HG03571 (cell line): Measurements from ENCODE around the gene GALNT10.

Source experiments
- ATAC-seq: cut with Tn5 transposase; IDR thresholded peaks from one replicate; pipeline ENCODE4 v1.9.1; 2021; ENCODE audit not compliant: unreplicated experiment

Gene GALNT10

DNA sequence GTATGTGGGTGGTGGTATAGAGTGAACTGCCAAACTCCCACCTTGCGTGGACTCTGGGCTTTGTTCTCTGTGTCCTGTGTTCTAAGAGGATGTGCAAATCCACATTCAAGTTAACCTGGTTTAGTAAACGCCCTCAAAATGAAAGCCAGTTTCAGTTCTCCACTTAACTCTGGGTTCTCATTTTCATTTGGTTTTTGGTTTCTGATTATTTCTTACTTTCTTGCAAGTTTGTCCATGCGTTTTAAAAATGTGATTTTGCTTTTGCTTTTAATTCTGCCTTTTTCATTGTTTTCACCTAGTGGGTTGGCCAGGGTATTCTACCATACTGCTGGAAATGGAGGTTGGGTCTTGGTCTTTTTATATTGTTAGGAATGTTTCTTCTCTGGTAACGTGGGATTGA lies 38.2 kb downstream of the GALNT10 start:
- peak; percentile 91 for ATAC-seq

DNA sequence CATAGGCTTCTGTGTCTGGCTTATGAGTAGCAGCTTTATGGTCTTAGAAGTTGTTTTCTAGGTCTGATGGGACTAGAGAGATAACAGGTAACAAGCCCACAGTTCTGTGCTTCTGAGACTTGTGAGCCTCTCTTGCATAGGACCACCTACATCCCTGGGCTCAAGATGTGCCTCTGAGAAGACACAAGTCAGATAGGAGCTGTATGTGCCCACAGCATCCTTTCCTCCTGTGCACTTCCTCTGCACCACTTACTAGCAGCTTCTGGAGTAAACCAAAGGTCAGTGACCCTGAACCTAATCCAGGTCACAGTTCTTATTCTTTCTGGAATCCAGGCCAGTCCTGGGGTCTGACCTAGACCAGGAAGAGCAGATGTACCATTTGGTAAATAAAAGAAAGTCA lies 40.0 kb downstream of the GALNT10 start:
- no peak for ATAC-seq

- no peak for ATAC-seq
These were observed 44.0 kb downstream of the GALNT10 start for GRCh38 chr5:154234551-154234950.

GRCh38 chr5:154236011-154236410 lies 45.5 kb downstream of the GALNT10 start:
- no peak for ATAC-seq

- ATAC-seq: no peak
These were observed 46.2 kb downstream of the GALNT10 start for GRCh38 chr5:154236536-154237375.

- ATAC-seq: no peak
These were observed 46.8 kb downstream of the GALNT10 start for GRCh38 chr5:154237376-154237743.

DNA sequence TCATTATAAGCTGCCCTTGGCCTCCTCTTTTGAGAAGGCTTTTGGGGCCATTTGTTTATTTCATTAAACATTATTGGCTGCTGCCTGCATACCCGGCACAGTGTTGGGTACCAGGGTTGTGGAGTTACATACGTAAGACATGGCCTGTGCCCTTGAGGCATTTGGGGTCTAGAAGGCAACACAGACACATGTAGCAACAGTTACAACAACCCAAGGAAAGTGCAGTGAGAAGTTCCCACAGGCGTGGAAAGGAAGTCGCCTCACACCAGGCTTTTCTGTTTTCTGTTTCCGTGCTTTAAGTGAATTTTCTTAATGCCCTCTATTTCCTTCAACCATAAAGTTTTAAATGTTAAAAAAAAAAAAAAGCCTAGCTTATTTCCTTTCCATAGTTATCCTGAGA lies 47.4 kb downstream of the GALNT10 start:
- no peak for ATAC-seq

- ATAC-seq: peak; percentile 53
These were observed 48.4 kb downstream of the GALNT10 start for GRCh38 chr5:154238776-154239481.

DNA sequence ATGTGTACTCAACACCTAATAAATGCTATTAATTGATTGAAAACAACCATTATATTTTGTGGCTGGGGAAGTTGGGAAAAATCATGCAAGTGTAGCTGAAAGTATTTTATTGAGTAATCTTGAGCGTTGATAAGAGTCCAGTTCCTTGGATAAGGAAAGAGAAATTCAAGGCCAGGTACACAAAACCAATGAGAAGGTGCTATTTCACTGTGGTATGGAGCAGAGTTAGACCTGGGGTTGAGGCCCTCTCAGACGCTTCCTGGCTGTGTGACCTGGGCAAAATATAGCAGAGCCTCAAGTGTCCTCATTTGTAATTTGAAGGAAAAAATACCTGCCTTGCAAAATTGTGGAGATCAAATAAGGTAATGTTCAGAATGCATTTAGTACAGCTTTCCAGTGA lies 50.1 kb downstream of the GALNT10 start:
- ATAC-seq: no peak

GRCh38 chr5:154241021-154241420 lies 50.5 kb downstream of the GALNT10 start:
- no peak for ATAC-seq

GRCh38 chr5:154242442-154242841 lies 51.9 kb downstream of the GALNT10 start:
- ATAC-seq: no peak

GRCh38 chr5:154242964-154243376 lies 52.4 kb downstream of the GALNT10 start:
- no peak for ATAC-seq

DNA sequence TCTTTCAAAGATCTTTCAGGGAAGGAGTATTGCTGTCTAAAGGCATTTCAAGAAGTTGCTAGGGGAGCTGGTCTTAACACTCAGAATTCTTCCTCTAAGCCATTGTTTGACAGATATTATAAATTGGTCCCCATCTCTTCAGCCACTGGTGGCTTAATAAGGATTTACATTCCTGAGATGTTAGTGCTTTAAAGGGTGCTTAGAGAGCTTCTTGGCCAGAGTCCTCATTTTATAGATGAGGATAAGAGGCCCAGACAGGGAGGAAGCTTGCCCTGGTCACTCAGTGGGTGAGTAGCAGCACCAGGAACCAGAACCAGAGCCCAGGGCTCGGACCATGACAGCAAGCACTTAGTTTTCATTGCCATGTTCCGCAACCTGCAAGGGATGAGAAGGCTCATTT lies 53.2 kb downstream of the GALNT10 start:
- ATAC-seq: no peak

DNA sequence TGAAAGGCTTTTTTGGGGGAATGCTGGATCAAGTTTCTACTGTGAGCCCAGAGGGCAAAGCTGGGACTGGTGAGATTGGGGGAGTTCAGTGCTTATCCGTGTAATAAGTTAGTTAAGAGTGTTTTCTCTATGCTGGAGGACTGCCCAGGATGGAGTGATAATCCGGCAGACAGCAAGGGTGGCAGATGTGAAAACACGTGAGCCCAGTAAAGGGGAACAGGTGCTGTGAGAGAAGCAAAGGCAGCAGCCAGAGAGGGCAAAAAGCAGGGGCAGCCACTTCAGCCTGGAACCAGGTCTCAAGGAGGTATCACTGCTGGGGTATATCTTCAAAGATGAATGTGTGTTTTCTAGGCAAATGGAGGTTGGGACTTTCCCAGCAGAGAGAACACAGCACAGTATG lies 53.9 kb downstream of the GALNT10 start:
- ATAC-seq: no peak

DNA sequence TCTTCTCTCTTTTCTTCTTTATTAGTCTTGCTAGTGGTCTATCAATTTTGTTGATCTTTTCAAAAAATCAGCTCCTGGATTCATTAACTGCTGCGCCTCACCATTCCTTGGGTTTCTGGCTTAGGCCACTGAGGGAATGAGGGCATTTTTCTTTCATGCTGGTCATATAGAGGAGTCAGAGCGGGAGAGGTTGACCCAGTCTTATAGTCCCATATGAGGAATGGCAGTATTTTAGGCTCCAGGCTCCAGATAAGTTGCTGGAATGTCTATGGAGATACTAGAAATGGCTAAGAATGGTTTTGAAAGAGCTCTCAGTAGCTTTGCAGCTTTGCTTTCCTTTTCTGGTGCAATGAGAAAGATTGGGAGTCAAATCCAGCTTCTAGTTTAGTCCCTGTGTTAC lies 58.2 kb downstream of the GALNT10 start:
- ATAC-seq: no peak

GRCh38 chr5:154249826-154250225 lies 59.3 kb downstream of the GALNT10 start:
- ATAC-seq: no peak

DNA sequence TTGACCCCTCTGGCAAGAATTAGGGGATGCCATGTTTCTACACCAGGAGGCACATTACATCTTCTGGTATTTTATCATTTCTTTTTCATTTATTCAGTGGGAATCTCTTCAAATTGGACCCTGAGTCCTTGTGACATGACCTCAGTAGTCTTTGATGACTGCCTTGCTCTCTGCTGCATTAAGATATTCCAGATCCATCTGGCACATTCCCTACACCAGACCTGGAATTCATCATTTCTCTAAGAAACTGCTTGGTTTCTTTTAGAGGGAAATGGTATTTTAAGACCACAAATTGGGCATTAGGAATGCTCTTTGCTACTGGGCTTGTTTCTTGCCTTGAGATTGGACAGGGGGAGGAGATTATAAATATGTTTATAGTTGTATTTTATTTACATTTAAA lies 61.0 kb downstream of the GALNT10 start:
- no peak for ATAC-seq

GRCh38 chr5:154253807-154254206 lies 63.3 kb downstream of the GALNT10 start:
- no peak for ATAC-seq

DNA sequence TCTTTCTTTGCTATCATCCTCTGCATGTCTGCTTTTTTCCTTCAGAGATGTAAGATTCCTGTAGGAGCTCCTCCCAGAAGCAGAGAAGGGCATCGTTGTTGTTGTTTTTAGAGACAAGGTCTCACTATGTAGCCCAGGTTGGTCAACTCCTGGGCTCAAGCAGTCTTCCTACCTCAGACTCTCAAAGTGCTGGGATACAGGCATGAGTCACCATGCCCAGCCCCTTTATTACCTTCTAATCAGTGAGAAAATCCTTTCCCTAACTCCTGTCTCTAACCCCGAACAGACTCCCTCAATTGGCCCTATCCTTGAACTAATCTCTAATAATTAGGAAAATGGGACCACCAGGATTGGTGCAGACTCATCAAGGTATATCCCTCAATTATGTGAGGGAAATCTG lies 64.4 kb downstream of the GALNT10 start:
- no peak for ATAC-seq

GRCh38 chr5:154257046-154257445 lies 66.5 kb downstream of the GALNT10 start:
- ATAC-seq: no peak

DNA sequence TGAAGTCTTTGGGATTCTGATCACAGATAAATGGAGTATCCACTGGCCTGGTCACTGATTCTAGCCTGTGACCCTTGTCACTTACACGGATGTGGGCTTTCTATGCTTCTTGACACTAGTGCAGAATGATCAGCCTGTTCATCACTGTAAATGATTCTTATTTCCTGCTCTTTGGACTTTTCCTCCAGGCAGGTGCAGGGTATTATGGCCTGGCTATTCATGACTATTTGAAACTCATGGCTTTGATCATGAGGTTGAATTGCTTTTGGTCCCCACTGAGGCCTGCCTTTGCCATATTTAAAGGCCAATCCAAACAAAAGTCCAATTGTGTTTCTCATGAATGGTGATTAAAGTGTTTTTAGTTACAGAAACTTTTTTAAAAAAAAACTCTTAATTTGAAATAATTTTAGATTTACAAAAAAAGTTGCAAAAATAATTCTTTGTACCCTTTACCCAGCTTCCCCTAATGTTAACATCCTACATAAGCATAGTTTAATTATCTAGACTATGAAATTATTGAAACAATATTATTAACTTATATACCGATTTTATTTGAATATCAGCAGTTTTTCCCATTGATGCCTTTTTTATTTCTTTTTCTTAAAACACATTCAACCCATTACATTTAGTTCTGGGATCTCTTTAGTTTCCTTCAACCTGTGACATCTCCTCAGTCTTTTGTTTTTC lies 68.1 kb downstream of the GALNT10 start:
- ATAC-seq: no peak
